NCI-H446 (cell line): ENCODE results near the gene YPEL1.

Experiments
- DNase-seq, 2 experiments: peaks; one replicate each; lab custom pipeline; 2025; lab: John Stamatoyannopoulos, UW

The YPEL1 gene

DNA sequence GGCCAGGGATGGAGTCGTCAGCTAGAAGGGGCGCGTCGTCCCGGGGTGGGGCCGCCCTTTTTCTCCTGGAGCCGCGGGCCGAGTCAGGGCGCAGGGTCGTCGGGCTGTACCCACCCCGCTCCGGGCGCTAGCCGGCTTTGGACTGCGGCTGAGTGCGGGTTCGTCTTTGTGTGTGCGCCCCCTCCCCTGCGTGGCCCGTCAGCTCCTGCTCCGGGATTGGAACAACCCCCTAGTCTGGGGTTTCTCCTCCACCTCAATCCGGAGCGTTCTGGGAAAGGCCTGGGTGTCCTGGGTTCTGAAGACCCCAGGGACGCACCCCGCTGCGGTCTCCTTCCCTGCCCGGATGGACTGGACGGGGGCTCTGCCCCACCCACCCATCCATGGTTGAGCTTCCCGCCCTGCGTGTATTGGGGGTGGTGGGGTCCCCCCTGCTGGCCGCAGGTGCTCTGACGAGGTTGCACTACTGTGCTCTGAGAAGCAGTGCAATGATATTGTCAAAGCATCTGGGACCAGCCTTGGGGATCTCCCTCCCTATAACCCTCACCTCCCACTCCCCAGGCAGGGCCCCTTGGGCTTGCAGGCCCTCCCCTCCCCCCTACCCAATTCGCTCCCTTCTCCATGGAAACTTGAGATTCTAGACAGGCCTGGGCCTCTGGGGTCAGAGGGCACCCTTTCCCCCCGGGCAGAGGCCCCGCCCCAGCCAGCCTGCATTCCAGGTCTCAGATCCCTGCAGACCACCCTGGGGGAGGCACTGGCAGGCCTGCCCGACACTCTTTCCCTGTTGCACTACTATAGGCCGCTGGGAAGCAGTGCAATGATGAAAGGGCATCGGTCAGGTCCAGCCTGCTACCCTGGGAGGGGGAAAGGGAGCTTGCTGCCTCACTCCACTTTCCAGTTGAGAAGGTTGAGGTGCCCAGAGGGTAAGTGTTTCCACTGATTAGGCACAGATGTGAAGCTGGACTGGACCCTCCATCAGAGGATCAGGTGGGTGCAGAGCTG, 82.7 kb downstream of the YPEL1 start:
- DNase-seq, result no peak

DNA sequence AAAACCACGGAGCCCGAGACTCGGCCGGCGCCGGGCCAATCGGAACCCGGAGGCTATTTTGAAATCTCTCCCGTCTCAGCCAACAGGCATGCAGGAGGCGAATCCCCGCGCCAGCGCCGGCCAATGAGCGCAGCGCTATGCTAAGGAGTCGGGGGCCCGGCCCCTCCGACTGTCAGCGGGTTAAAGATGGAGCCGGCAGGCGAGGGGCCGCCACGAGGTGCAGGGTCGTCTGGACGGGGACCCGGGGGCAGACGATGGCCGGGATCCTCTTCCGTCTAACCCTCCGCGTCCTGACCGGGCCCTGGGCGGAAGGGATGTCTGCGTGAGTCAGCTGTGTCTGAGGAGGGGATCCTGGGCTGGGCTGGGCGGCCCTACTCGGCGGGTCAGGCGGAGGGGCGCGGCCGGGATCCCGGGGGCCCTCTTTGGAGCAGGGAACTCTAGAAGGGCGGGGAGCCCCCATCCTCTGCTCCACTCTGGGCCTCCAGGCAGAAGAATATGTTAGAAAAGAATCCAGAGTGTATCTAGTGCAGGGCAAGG, 83.5 kb downstream of the YPEL1 start:
- peak; percentile 90 to 96 for DNase-seq

DNA sequence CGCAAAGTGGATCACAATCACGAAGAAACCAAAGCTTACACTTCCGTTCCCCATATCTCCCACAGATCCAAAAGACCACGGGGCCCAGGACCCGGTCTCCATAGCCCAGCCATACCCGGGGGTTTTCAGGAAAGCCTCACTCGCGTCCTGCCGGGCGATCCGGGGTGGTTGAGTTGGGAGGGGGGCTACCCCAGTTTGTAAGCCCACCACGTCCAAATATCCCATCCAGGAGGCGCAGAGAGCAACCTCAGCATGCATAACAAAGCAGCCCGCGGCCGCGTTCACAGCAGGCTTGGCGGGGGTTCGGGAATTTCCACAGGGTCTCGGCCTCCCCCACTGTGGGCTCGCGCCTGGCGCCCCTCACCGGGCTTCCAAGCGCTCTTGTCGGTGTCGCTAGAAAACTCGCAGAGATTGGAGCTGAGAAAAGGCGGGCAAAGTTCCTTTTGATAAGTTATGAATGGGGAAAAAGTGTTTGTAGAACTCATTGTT, 84.0 kb downstream of the YPEL1 start:
- DNase-seq, result no peak

DNA sequence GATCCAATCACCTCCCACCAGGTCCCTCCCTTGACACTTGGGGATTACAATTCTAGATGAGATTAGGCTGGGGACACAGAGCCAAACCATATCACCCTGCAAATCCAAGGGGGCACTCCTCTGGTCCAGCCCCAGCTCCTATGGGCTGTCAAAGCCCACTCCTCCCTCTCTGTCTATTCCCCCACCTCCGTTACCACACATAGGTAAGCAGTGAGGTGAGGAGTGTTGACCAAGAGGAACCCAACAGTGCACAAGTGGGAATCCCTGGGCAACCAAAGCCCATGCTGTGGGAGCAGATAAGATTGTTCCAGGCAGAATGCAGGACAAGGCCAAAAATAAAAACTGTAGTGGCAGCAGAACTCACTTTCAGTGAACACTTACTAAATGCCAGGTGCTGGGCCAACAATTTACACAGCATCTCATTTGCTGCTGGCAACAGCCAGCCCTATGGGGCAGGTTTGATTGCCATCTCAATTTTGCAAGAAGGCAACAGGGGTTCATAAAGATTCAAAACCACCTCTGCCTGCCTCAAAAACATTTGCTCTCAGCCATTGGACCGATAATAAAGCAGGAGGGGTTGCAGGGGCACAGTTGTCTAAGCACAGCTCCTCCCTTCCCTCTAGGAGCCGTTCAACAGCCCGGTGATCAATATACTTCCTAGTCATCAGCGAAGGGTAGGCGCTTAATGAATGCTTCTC, 84.6 kb downstream of the YPEL1 start:
- peak in 1 of 2 experiments; percentile 18 for DNase-seq

DNA sequence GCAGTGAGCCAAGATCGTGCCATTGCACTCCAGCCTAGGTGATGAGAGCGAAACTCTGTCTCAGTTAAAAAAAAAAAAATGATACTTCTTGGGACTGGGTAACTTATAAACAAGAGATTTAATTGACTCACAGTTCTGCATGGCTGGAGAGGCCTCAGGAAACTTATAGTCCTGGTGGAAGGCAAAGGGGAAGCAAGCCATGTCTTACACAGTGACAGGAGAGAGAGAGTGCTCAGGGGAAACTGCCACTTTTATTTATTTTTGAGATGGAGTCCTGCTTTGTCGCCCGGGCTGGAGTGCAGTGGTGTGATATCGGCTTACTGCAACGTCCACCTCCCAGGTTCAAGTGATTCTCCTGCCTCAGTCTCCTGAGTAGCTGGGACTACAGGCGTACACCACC, 85.3 kb downstream of the YPEL1 start:
- DNase-seq, result no peak
